Activated naive CD4-positive, alpha-beta T cell (primary cell): Measurements from ENCODE around the gene SIX5.
A peak's percentile ranks its signal among the peaks of the same experiment; 100 is the strongest.

Source experiments
- DNase-seq, 4 experiments: peaks; one replicate each; lab custom pipeline; 2025; lab: John Stamatoyannopoulos, UW

SIX5 gene

DNA sequence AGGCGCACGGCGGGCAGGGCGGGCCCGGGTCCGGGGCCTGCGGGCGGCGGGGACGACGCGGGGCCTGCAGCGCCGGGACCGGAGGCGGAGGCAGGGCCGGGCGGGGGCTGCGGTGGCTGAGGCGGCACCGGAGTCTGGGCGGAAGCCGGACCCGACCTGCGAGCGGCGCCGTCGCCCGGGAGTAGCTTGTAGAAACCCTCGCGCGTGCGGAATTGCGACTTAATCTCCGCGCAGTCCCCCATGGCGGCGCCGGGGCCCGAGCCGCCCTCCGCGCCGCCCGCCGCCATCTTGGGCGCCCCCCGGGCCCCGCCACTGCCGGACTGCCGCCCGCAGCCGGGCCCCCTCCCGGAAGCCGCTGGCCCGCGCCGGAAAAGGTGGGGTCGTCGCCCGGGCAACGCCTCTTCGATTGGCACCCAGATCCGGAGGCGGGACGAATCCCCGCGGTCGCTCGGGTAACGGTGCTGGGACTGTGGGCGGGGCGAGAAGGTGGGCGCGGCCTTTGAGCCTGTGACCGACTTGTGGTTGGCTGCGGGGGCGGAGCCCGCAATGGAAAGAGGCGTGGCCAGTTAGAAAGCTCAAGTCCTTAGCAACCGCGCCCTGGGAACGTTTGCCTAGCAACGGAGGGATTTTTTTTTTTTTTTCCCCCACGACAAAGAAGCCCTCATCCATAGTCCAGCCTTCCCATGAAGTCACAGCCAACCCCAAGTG lies 23.6 kb upstream of the SIX5 start, which contains the start of gene DMWD:
TSS of gene DMWD (minus strand) at position 376 of the 708 bp plus-strand sequence. CDS start at position 287, 89 bp downstream.
- peak; percentile 98 to 99 (median 98) for DNase-seq

DNA sequence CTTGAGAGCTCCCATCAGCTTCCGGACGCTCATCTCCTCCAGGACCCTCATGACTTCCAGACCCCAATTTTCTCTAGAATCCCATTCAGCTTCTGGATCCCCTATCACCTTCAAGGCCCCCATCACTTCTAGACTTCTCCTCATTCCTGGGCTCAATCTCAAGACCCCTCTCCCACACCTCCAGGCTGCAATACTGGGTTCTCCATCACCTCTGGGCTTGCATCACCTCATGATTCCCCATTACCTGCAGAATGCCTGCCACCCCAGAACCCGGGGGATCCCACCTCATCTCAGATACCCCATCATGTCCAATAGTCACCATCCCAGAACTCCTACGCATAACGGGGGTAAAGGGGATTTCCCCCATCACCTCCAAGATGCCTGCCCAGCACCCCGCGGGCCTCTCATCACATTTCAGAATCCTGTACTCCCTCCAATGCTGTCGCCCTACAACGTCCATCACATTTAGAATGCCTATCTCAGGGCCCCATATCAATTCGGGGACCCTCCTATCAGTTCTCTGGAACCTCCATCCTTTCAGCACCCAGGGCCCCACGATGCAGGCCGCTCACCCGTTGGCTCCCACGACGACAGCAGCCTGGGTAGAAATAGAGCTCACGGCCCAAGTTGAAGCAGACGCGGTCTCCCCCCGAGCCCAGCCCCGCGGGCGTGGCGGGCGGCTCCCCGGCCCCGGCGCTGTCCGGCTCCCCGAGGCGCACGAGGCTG lies 22.9 kb upstream of the SIX5 start:
- no peak for DNase-seq

DNA sequence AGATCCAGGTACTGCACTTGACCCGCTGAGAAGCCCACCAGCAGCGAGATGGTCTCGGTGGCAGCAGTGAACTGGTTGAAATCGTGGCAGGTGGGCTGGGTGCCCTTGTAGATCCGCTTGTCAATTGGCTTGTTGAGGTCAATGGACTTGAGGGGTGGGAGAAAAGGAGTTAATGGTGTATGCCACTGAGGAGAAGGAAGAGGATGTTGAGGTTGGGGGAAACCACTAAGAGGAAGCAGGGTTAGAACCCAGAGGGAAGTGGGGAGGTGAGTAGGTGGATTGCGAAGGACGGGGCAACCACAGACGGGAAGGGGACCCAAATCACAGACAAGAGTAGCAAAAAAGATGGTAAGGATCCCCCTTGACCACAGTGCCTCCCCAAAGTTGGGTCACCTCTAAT lies 21.9 kb upstream of the SIX5 start:
- no peak for DNase-seq

DNA sequence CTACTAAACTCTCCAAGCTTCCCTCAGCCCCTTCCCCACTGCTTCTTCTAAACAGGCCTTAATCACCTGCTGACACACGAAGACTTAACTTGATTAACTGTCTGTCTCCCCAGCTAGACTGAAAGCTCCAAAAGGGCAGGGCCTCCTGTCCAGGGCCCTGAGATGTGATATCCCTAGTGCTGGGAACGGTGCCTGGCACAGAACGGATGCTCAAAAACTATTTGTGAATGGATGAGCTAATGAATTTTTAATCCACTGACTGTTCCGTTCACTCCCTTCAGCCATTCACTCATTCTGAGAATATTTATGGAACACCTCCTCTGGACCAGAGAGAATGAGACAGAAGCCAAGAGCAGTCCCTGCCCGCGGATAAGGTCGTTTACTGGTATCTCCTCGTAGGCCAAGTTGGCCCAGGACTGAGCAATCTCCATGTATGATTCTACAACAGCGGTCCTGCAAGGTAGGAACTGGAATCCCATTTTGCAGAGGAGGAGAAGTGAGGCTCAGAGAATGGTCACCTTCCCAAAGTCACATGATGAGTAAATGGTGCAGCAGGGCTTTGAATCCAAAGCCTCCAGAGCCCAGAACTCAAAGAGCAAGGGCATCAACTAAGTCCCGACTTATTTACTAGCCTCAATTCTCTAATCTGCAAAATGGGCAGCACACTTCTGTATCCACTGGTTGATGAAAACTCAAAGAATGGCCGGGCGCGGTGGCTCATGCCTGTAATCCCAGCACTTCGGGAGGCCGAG lies 20.2 kb upstream of the SIX5 start:
- no peak for DNase-seq

DNA sequence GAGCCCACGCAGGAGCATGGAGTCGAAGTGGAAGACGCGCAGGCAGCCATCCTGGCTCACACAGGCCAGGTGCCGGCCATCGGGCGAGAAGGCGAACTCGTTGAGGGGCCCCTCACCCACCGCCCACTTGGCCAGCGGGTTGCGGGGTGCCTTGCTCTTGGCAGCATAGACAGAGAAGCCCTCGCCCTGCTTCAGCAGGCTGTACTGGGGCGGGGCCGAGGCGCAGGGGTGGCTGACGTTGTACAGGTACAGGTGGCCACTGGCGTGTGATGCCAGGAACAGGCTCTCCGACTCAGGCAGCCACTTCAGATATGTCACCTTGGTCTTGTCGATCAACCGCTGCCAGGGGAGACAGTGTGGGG lies 17.5 kb upstream of the SIX5 start:
- no peak for DNase-seq

DNA sequence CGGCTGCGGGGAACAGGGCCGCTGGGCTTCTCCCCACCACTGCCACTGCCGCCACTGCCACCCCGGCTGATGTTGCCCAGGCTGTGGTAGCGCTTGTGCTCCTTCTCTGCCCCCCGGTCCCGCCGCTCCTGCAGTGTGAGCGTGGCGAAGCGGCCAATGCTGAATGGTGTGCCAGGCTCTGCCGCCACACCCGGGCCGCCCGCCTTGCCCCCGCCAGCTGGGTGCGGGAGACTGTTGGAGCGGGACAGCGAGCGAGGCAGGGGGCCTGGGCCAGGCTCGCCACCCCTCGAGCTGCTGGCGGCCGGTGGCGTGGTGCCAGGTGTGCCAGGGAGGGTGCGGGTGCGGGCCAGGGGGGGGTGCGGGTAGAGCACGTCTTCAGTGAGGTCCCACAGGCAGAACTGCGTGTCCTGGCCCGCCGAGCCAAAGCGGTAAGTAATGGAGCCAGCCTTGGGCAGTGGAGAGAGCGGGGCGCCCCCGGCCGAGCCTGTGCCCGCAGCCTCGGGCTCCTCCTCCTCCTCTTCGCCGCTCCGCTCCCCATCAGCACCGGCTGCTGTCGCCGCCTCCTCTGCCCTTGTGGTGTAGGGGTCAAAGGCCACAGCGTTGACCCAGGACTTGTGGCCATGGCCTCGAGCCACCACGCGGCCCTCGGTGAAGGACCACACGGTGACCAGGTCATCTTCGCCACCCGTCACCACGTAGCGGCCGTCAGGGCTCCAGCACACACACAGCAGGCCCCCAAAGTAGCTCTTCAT lies 16.9 kb upstream of the SIX5 start:
- no peak for DNase-seq

DNA sequence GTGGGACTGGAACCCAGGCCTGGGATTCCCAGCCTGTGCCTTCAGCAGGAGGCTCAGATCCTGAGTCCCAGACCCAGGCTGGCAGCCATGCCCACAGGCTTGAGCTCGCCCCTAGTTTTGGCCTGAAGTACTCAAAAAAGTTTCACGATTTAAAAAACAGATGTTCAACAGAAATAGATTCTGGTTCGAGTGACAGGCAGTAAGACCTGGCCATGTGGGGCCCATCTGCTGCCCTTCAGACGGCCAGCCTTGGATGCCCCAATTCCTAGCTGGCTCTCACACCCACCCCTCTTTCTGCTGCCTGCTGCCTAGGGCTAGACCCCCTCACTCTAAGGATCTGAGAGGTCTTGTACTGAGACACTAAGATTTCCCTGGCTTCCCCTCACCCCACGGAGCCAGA lies 16.0 kb upstream of the SIX5 start:
- no peak for DNase-seq

DNA sequence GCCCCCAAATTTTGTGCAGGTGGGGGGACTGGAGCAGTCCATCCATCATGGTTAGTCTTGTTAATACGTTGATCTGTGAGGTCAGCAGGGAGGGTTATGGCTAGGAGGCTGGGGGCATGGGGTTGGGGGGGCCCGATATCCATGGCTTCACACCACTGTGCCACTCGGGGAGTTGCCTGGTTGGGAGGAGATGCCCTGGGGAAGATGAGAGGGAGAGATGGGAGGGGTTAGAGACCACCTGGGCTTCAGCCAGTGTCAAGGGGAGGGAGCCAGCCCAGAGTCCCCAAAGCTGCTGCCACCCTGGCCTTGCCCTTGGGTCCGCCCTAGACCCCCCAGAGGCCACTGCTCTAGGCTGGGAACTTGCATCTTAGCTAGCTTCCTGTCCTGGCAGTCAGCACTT lies 15.0 kb upstream of the SIX5 start:
- DNase-seq, result no peak

DNA sequence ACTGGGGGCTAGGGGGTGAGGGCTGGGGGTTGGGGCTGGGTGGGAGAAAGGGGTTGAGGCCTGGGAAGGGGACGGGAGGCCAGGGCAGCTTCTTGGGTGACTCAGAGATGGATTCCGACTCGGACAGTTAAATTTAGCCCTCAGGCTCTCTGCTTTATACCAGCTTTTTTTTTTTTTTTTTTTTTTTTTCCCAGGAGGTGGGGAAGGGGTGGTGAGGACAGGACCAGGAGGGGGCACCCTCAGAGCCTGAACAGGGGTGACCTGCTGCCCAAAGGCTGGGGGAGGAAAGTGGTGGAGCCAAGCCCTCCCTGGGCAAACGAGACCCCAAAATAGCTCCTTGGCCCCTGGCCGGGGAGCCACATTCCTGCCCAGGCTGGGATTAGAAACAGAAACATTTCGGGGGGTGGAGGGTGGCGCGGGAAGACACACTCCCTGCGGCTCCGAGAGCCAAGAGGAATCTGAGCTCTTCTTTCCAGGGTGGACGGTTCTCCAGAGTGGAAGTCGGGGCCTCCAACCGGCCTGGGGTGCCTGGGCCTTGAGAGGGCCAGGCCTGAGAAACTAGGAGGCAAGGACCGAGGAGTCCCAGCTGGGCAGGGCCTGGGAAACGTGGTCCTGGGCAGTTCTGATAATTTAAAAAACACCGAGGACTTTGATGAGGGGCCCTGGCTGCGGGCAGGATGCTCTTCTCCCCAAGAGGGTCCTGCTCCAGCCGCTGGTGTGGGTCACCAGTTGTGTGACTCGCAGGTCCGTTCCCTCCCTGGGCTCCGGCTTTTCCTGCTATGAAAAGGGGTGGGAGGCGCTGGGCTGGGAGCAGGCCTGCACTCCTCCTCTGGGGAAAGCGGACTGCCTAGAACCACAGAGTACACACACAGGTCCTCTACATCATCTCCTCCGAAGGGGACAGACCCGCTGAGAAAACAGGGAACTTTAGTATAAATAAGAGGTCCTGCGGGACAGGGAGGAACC lies 14.1 kb upstream of the SIX5 start:
- DNase-seq, result no peak

DNA sequence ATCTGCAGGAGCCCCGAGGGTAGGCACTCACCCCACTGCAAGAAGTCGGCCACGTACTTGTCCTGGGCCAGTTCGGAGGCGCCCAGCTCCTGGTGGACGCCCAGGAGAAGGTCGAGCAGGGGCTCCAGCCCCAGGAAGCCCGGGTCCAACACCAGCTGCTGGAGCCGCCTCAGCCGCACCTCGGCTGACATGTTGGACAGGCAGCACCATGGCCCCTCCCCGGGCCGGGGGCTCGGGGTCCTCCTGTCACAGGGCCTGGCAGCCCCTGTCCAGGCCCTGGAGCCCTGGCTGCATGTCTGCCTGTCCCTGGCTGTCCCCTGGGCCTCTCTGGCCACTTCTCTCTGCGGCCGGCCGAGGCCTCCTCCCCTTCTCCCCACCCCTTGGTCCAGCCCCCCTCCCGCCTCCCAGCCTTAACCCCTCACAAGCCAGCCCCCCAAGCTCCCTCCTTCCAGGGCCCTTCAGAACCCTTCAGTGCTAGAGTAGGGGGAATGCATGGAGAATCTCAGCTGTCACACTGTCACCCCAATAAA lies 13.2 kb upstream of the SIX5 start, which contains the start of gene DMPK:
TSS of gene DMPK (minus strand) at position 329 of the 530 bp plus-strand sequence. CDS start at position 191, 138 bp downstream.
- no peak for DNase-seq

DNA sequence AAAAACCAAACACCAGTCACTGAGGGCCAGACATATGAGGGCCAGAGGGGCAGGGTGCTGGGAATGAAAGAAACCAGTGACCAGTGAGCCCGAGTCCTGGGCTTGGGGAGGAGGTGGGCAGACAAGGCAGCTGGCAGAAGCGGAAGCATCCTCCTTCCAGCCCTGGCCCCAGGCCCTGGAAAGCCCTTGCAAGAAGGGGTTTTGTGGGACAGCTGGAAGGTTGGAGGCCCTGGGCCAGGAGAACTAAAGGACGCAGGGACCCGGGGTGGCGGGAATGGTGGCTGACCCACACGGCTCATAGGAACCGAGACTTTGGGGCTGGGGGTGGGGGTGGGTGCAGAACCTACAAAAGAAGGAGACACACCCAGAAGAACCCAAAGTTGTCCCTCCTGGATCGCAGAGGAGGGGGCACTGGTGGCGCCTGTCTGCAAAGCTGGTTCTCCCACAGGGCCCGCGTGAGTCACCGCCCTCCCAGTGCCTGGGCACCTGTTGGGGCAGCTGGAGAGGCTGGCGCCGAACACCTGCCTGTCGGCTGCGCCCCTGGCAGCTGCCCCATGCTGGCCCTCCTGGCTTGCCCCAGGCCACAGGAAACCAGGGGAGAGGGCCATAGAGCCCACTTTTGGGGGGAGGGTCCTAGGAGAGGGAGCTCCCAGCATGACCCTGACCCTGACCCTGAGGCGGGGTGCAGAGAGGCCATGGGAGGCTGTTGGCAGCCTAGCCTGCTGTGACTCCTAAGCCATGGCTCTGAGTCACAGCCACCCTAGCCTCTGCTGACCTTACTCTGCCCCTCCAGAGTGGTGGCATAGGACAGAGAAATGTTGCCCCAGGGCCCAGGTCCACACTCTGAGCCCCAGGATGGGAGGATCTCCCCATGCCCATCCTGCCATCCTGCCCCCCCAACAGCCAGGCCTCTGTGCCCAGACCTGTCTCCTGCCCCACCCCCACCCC lies 12.4 kb upstream of the SIX5 start:
- no peak for DNase-seq

DNA sequence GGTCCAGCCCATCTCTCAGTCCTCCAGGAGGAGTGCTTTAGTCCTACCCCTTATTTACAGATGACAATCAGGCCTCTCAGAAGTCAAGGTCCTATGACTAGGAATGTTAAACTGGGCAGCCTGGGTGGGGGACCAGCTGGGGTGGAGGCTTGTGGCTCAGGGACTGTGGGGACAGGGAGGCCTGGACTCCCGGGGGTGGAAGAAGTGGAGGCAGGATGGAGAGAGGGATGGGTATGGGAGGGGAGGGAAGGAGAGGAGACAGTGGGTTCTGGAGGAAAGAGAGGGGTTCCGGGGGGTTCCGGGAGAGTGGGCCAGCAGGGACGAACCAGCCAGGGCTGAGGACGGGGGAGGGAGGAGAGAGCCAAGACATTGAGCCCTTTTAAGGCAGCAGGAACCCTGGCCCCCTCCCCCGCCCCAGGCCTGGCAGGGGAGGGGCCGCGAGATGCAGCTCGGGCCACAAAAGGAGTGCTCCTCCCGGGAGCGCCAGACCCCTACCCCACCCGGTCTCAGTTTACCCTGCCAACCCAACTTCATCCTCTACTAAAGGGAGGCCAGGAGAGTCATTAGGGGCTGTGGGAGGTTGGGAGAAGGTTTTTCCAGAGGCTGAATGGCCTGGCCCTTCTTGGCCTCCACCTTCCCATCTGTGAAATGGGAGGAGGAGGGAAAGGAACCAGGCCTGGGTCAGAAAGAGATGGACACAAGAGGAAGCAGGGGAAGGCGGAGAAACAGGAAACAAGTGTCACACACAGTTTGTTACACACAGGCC lies 11.6 kb upstream of the SIX5 start:
- DNase-seq, result no peak

DNA sequence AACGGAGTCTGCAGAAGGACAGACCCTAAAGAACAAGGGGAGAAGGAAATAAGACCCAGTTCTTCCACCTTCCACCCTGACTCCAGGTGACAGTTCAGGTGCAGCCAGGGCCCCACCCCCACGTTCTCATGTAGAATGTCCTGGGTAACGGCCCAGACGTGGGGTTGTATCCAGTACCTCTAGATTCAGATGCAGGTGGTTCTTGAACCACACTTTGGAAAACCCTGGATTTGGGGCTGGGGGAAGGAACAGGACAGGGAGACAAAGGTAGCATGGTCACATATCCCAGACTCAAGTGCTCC lies 11.0 kb upstream of the SIX5 start:
- DNase-seq, result no peak

DNA sequence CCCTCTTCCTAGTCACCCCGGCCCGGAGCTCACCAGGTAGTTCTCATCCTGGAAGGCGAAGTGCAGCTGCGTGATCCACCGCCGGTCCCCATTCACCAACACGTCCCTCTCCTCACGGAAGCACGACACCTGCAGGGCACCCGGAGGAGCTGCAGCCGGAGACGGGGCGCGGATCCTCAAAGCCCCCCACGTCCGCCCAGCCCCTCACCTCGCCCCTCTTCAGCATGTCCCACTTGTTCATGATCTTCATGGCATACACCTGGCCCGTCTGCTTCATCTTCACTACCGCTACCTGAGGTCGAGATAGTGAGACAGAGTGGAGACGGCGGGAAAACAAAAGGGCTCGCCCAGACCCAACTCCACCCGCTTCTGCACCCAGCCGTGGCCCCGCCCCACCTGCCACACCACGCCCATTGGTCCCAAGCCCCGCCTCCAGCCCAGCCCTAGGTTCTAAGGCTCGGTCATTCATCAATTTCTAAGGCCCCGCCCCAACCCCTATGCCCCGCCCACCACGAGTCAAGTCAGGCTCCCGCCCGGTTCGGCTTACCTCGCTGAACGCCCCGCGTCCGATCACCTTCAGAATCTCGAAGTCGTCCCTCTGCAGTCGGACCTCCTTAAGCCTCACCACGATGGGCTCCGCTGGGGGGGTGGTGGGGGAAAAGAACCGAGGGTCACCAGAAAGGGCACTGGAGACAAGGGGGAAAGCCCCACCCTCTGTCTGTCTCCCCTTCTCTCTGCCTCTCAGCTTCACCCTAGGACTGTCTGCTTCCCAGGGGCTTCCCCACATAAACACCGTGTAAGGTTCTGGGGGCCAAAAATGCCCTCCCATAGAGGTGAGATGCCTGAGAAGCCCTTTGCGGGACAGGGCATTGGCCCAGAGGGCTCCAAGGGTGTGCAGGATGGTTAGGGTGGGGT lies 10.4 kb upstream of the SIX5 start:
- DNase-seq, result peak; percentile 38 to 77 (median 58)

DNA sequence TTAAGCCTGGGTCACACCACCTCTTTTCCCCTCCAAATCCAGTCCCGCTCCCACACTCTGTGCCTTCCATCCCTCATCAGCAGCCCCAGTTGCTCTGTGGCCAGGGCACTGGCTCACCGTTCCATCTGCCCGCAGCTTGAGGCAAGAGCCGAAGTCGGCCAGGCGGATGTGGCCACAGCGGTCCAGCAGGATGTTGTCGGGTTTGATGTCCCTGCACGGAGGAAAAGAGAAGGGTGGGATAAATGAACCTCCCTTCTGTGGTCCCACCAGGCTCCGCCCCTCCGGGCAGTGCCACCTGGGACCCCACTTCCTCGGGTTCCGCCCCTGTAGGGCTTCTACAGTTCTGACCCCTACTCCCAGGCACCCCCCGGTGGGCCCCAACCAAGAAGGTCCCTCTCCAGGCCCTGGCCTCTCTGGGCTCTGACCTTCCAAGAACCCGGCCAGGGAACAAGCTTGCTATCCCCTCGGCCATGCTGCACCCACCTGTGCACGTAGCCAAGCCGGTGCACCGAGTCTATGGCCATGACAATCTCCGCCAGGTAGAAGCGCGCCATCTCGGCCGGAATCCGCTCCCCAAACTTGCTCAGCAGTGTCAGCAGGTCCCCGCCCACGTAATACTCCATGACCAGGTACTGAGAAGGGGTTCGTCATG lies 9.1 kb upstream of the SIX5 start:
- DNase-seq, result no peak

DNA sequence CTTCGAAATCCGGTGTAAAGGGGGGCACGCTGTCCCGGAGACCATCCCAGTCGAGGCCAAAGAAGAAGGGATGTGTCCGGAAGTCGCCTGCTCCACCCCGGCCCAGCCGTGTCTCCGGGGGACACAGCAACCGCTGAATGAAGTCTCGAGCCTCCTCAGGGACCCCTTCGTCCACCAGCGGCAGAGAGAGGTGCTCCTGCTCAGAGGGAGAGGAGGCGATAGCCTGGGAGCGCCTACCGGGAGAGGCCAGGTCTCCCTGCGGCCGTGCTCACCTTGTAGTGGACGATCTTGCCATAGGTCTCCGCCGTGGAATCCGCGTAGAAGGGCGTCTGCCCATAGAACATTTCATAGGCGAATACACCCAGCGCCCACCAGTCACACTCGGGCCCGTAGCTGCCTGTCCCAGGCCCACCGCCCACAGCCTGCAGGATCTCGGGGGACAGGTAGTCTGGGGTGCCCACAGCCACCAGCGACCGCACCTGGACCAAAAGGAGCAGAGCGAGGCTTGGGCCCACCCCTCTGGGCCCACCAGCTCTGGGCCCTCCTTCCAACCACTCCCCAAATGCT lies 8.4 kb upstream of the SIX5 start:
- no peak for DNase-seq

DNA sequence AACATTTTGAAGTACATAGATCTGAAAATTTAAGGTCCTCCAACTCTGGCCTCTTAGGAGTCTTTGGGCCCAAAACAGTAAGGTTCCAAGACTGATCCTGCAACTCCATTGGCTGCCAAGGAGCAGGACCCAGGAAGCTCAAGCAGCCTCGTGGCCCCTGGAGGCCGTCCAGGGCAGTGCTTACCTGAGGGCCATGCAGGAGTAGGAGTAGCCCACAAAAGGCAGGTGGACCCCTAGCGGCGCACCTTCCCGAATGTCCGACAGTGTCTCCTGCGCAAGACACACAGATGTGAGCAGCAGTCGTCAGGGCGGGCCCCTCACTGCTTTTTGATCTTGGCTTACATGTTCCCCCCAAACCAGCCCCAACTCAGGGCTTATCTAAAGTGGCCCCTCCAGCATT lies 5.7 kb upstream of the SIX5 start:
- no peak for DNase-seq
